Osteocyte (in vitro differentiated cells): ENCODE results near the gene BASP1. TPM values are rescaled to one million over a fixed set of nuclear protein-coding genes. Genes with fewer than 3 reads are reported as not detected.

Experiments used
- DNase-seq: peaks from one replicate; pipeline ENCODE4 v3.0.0; 2021; ENCODE audit warnings: mixed read lengths; ENCODE audit not compliant: unreplicated experiment; ENCODE audit errors: extremely low spot score
- H3K27ac Mint-ChIP-seq: one replicate; pipeline ENCODE4 v1.8.0; 2021; ENCODE audit warnings: mild to moderate bottlenecking, mixed read lengths; ENCODE audit not compliant: unreplicated experiment
- H3K27me3 Mint-ChIP-seq: one replicate; pipeline ENCODE4 v1.8.0; 2021; ENCODE audit warnings: mixed read lengths; ENCODE audit not compliant: unreplicated experiment
- H3K36me3 Mint-ChIP-seq: one replicate; pipeline ENCODE4 v1.8.0; 2021; ENCODE audit warnings: mixed read lengths; ENCODE audit not compliant: unreplicated experiment
- H3K4me1 Mint-ChIP-seq: one replicate; pipeline ENCODE4 v1.8.0; 2021; ENCODE audit warnings: mixed read lengths; ENCODE audit not compliant: unreplicated experiment
- H3K4me3 Mint-ChIP-seq: one replicate; pipeline ENCODE4 v1.8.0; 2021; ENCODE audit warnings: mild to moderate bottlenecking, moderate library complexity, mixed read lengths; ENCODE audit not compliant: unreplicated experiment
- H3K9me3 Mint-ChIP-seq: one replicate; pipeline ENCODE4 v1.8.0; 2021; ENCODE audit warnings: mixed read lengths; ENCODE audit not compliant: unreplicated experiment
- total RNA-seq: library from RNA; stranded (reverse); gene quantifications from 2 replicates; pipeline ENCODE4 v1.2.1, GENCODE V29; 2021
- TF ChIP-seq, protein P1 (sequence below): fragments of 200-600 bp; sonication (generic); IDR thresholded peaks from 2 replicates; pipeline ENCODE4 v1.5.0; 2021; ENCODE audit warnings: antibody characterized with exemption, mild to moderate bottlenecking, moderate library complexity

The BASP1 gene
- total RNA-seq, 1 donor from 2014 or later = 212 TPM

DNA sequence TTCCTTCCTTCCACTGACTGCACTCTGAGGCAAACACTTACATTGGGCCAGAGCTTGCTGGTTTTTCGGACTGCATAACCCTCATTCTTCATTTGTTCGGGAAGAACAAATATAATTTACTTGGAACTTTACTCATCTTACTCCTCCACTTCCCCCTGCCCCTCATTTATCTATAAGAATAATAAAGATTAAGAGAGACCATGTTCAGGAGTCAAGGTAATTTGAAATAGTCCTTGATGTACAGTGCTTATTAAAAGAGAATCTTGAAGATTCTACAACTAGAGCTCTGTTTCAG is 65.6 kb downstream of the BASP1 start:
- H3K4me3 Mint-ChIP-seq = no peak overlapping the region
- H3K27me3 Mint-ChIP-seq = no peaks in the 10 kb centered on the region
- DNase-seq = no peak
- no peaks in the 10 kb centered on the region for H3K9me3 Mint-ChIP-seq
- TF ChIP-seq, protein P1, sequence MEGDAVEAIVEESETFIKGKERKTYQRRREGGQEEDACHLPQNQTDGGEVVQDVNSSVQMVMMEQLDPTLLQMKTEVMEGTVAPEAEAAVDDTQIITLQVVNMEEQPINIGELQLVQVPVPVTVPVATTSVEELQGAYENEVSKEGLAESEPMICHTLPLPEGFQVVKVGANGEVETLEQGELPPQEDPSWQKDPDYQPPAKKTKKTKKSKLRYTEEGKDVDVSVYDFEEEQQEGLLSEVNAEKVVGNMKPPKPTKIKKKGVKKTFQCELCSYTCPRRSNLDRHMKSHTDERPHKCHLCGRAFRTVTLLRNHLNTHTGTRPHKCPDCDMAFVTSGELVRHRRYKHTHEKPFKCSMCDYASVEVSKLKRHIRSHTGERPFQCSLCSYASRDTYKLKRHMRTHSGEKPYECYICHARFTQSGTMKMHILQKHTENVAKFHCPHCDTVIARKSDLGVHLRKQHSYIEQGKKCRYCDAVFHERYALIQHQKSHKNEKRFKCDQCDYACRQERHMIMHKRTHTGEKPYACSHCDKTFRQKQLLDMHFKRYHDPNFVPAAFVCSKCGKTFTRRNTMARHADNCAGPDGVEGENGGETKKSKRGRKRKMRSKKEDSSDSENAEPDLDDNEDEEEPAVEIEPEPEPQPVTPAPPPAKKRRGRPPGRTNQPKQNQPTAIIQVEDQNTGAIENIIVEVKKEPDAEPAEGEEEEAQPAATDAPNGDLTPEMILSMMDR = no peak
- H3K36me3 Mint-ChIP-seq = no peaks in the 10 kb centered on the region
- H3K4me1 Mint-ChIP-seq = peaks cover 24% of the 10 kb centered on the region
- no peak overlapping the region for H3K27ac Mint-ChIP-seq

DNA sequence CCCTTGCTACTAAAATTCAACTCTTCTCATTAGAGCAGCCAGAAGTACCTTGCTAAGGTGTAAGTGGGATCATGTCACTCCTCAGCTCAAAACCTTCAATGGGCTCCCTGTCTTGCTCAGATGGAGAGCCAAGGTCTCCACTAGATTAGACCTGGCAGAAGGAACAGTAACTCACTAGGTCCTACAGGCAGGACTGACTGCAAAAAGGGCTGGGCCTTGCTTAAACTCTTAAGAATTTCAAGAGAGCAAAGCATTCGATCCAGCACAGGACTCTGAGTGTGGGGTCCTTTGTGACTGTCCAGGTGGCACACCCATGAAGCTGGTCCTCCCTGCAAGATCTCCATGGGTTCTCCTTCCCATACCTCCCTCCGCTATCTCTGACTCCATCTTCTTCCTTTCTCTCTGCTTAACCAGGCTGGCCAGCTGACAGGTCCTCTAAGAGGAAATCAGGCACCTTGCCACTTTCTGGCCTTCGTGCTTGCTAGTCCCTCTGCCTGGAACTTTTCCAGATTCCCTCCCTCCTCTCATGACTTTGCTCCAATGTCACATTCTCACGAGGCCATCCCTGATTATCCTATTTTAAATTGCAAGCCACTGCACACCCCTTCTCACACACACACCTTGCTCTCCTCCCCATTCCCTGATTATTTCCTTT is 70.2 kb downstream of the BASP1 start:
- no peaks in the 10 kb centered on the region for H3K27me3 Mint-ChIP-seq
- no peaks in the 10 kb centered on the region for H3K9me3 Mint-ChIP-seq
- no peaks in the 10 kb centered on the region for H3K36me3 Mint-ChIP-seq
- H3K27ac Mint-ChIP-seq = no peak overlapping the region
- TF ChIP-seq, protein P1 = no peak
- no peak overlapping the region for H3K4me3 Mint-ChIP-seq
- peaks cover 6% of the 10 kb centered on the region for H3K4me1 Mint-ChIP-seq
- no peak for DNase-seq

DNA sequence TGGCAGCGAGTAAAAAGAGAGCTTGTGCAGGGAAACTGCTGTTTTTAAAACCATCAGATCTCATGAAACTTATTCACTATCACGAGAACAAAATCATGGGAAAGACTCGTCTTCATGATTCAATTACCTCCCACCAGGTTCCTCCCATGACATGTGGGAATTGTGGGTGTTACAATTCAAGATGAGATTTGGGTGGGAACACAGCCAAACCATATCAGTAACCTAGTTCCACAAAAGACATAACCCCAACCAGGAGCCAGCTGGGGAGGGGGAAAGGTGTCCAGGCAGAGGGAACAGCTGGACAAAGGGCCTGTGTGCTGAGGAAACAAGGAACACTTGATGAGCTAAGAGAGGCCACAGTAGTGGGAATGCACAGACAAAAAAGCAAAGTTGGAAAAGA is 71.1 kb downstream of the BASP1 start:
- Mint-ChIP-seq H3K4me1 (no peaks in the 10 kb centered on the region), H3K27me3 (no peaks in the 10 kb centered on the region), H3K27ac (no peak overlapping the region), H3K36me3 (no peaks in the 10 kb centered on the region), H3K4me3 (no peak overlapping the region), H3K9me3 (no peaks in the 10 kb centered on the region)
- TF ChIP-seq, protein P1 = no peak
- no peak for DNase-seq

DNA sequence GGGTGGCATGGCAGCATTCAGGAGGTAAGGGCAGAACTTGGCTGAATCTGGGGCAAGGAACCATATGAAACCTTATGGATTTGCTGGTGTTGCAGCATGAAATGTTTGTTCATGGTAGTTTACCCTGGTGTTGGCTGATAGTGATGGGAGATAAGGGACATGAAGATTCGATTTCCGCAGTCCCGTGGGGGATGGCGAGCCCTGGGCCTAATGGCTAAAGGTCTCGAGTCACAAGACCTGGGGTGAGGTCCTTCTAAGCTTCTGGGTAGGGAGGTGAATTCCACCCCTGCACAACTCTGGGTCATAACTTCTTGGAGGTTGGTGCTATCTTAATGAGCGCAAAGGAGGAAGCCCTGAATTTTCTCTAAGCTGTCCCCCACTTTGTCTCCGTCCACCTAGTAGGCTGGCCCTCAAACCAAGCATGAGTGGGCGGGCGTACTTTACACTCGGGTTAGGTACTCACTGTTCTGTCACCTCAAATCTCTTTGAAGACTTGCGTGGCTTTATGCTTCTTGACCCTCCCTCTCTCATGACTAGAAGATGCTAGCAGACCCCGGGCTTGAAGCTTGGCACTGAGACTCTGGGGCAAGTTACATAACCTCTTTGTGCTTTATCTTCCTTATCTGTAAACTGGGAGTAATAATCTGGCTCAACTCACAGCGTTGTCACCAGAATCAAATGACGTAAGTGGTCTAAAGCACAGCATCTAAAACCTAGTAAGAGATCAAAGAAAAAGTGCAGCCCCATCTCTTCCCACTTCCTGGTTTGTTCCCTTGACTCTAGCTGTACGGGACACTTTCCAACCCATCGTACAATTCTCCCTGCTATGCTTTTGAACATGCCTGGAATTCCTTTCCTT is 72.5 kb downstream of the BASP1 start:
- no peaks in the 10 kb centered on the region for H3K4me1 Mint-ChIP-seq
- no peaks in the 10 kb centered on the region for H3K9me3 Mint-ChIP-seq
- no peak overlapping the region for H3K4me3 Mint-ChIP-seq
- no peak for DNase-seq
- TF ChIP-seq, protein P1 = no peak
- H3K27ac Mint-ChIP-seq = no peak overlapping the region
- H3K27me3 Mint-ChIP-seq = no peaks in the 10 kb centered on the region
- H3K36me3 Mint-ChIP-seq = no peaks in the 10 kb centered on the region

DNA sequence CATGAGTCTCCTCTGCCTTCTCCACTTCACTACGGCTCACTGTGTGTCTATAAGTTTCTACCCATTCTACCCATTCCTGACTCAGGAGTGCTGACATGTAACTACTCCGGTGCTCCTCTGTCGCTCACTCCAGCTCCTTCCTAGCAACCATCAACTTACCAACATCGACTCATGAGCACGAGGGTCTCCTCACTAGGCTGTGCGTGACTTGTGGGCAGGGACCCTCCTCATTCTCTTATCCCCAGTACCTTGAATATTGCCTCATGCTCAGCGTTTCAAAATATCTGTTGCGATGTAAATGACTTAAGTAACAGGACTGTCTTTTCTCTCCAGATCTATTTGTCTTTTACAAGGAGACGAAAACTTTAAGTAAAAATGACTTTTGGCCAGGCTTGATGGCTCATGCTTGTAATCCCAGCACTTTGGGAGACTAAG is 73.1 kb downstream of the BASP1 start:
- Mint-ChIP-seq H3K9me3 (no peaks in the 10 kb centered on the region), H3K27ac (no peak overlapping the region), H3K4me3 (no peak overlapping the region), H3K4me1 (no peaks in the 10 kb centered on the region), H3K36me3 (no peaks in the 10 kb centered on the region), H3K27me3 (no peaks in the 10 kb centered on the region)
- TF ChIP-seq, protein P1 = no peak
- DNase-seq = no peak
